ENCODE results near the gene CTLA4.

CTLA4 gene

DNA sequence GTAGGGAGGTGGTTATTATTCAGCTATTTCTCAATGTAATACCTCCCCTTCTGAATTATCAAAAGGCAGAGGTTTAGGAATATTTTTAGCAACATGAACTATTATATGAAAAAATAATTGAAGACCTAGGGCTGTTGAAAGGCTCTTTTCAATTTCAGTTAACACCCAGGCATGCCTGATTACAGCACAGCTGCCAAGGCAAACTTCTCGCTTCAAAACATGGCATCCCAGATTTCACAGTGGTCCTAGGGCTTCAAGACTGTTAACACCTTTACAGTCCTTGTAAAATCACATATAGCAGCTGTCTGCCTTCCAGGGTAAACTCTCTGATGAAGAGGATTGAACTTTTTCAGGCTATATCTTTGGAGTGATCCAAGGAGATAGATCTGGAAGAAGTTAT, 23.2 kb downstream of the CTLA4 start:
- no peak for DNase-seq (ENCODE audit: low spot score)
- FAIRE-seq, result no peak

DNA sequence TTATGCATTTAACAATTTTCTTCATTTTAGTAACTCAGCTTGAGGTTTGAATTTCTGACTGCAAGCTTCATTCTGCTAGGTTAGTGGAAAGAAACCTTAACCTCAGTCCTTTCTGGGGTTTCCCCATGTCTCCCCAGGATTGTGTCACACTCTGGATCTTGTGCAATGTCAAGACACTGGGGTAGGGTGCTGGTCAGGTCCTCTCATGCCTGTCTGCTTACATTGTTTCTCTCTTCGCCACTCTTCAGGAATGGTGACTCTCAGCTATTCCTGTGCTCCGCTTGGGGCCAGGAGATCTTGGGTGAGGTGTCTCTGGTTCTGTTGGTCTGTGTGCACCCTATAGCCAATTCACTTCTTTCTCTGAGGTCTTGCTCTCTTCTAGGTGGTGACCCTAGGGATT, 23.9 kb downstream of the CTLA4 start:
- DNase-seq (ENCODE audit: low spot score), result no peak
- no peak for FAIRE-seq

DNA sequence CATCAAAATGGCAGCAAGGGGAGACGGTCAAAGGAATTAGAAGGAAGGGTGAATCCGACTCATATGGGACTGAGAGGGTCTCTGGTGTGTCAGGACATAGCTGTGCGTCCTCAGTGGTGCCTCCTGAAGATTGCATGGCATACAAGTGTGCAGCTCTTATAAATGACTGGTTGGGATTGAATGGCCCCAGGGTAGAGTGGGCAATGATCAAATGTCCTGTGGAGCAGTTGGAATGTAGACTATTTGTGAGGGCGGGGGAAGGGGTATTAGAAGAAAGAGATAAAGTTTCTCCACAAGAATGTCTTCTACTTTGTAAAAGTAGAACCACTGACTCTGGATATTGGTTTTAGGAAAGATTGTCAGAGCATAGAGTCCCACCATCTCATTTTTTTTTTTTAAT, 24.6 kb downstream of the CTLA4 start:
- DNase-seq (ENCODE audit: low spot score) (no peak), FAIRE-seq (no peak)

DNA sequence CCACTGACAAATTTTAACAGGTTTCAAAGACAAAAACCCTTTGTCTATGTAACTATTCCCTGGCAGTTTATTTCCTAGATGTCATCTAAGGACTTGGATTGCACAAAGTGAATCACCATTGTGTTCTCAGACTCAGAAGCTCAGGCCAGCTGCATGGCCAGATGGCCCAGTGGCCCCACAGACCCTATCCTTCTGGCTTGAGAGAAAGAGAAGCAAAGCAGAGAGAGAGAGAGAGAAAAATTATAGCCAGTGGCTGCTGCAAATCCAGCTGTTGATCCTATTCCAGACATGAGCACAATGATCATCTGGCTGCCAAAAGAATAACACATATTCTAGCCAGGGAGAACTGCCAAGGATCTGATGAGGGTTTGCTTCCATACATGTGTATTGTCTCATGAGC, 25.8 kb downstream of the CTLA4 start:
- no peak for DNase-seq (ENCODE audit: low spot score)
- no peak for FAIRE-seq

DNA sequence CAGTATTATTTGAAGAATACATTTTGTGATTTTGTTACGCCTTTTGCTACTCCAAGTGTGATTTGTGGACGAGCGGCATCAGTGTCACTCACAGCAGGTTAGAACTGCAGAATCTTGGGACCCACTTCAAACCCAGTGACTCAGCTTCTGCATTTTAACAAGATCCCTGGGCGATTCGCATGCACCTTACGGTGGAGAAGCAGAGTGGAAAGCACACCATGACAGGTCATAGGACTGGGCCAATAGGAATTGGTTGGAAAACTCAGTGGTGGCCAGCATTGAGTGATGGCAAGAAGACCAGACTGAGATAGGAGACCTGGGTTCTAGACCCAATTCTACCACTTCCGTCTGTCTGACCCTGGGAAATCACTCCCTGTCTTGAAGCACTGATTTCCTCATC, 26.3 kb downstream of the CTLA4 start:
- no peak for DNase-seq (ENCODE audit: low spot score)
- no peak for FAIRE-seq

DNA sequence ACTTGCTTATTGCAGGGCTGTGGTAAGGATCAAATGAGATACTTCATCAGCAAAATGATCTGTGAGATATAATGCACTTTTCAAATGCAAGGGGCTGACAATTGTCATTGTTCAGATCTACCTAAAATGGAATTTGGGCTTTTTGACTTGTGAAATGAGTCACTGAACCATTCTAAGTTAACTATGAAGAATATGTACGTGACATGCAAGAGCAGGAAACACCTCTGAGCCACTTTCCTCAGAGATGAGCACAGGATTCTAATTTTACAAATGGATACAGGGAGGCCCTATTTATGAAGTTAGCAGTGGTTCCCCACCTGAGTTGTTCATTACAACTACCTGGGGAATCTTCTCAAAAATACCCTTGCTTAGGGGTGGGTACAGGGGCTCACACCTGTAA, 26.7 kb downstream of the CTLA4 start:
- DNase-seq (ENCODE audit: low spot score), result no peak
- no peak for FAIRE-seq

DNA sequence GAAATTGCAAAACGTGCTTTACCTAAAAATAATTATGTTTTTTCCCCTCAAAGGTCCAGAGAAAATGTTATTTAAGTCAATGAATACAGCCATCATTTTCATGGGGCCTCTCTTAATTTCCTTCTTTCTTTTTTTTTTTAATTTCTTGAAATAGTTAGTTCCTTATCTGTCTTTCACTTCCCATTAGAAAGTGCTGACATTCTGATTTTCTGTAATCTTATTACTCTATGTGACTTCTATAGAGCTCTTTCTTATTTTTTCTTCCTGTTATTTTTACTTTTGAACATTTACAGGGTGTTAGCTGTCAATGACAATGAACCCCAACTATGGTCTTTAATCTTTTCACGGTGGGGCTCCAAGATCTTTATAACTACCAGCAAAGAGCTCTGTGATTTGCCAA, 30.0 kb downstream of the CTLA4 start:
- FAIRE-seq (no peak), DNase-seq (ENCODE audit: low spot score) (no peak)

DNA sequence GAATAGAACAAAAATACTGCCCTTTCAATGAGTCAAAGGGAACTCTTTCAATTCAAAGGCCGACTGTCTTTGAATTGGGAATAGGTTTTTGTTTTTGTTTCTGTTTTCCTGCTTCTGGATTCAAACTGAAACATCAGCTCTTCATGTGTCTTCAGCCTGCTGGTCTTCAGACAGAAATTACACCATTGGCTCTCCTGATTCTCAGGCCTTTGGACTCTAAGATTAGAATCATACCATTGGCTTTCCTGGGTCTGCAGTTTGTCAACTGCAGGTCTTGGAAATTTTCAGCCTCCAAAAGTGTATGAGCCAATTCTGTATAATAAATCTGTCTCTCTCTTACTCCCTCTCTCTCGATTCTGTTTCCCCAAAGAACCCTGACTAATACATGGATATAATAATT, 31.1 kb downstream of the CTLA4 start:
- no peak for FAIRE-seq

DNA sequence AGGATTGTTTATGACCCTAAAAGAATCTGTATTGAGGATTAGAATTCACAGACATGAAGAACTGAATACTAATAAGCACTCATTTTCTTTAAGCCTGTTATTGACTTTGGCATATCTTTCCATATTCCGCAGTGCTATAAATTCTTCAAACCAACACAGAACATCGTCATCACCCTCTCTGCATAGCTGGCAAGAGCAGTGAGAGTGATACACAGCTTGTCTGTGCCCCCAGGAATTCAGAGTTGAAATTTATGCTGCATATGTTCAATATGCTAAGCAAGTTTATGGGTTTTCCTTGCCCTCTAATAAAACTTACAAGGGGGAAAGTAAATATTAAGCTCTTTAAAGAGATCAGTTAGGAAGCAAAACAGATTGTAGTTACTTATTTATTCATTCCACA, 32.7 kb downstream of the CTLA4 start:
- no peak for FAIRE-seq

More for the DNA sequence above, 31.1 kb downstream of the CTLA4 start:
- no peak for DNase-seq (ENCODE audit: low spot score)

DNA sequence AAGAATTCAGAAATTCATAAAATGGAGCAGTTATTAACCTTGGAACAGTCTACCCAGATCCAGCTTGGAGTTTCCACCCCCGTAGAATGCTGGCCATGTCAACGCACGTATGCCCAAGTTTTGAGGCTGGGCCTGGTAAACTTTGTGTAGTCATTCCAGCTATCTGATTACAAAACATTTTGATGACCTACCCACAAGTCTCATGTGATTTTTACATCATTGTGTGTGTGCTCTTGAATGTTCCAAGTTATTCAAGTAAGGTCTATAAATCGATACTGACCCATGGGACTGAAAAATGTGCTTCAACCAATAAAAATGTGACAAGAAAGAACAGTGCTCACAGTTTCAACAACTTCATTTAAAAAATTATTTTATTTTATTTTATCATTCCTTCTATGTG, 36.5 kb downstream of the CTLA4 start:
- DNase-seq (ENCODE audit: low spot score), result no peak
- FAIRE-seq, result no peak

More for the DNA sequence above, 32.7 kb downstream of the CTLA4 start:
- DNase-seq (ENCODE audit: low spot score), result no peak

DNA sequence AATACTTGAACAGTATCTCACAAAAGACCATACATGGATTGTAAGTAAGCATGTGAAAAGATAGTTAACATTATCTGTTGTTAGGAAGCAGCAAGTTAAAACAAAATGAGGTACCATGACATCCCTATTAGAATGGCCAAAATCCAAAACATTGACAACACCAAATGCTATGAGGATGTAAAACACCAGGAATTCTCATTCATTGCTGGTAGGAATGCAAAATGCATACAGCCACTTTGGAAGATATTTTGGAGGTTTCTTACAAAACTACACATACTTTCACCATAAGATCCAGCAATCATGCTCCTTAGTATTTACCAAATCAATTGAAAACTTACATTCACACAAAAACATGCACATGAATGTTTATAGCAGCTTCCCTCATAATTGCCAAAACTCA, 38.1 kb downstream of the CTLA4 start:
- DNase-seq (ENCODE audit: low spot score) (no peak), FAIRE-seq (no peak)

DNA sequence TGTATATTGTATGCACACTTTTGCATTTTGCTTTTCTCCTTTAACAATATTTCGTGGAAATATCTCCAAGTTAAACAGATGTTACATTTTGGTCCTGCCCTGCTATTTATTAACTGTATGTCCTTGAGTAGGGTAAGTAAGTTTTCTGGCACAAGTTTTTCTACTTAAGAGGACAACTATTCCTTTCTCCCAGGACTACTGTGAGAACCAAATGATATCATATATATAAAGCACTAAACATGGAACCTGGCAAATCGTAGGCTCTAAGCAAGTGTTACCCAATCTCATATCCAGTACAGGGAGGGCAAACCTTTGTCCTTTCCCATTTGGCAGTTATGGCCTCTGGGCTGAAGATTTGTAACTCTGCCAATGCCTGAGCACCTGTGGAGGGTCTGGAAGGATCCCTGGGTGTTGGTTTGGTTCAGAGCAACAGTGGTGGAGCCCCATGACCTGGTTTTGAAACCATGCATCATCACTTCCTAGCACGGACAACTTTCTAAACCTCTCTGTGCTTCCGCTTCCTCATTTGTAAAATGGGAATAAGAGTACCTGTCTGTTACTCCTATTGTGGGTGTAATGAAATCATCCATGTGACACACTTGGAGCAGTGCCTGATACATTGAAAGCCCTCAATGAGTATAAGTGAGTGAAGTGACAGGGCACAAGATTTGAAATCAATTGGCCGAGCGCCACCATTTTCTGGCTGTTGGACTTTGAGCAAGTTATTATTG, 40.7 kb downstream of the CTLA4 start:
- FAIRE-seq (no peak), DNase-seq (ENCODE audit: low spot score) (no peak)

DNA sequence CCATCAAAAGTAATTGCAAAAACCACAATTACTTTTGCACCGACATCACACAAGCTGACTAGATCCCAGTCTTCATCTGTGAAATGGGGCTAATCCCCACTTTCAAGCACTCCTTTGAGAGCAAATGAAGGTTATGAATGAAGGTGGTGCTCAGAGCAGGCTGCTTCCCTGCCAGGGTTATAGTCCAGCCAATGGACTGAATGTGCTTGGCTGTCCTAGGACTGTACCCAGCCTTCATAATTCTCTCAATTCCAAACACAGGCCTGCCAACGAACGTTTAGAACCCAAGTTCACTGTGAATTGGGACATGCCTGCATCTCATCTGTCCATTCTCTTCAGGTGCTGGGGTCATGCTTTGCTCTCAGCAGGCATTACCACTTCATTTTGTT, 41.2 kb downstream of the CTLA4 start:
- no peak for DNase-seq (ENCODE audit: low spot score)
- FAIRE-seq, result no peak

DNA sequence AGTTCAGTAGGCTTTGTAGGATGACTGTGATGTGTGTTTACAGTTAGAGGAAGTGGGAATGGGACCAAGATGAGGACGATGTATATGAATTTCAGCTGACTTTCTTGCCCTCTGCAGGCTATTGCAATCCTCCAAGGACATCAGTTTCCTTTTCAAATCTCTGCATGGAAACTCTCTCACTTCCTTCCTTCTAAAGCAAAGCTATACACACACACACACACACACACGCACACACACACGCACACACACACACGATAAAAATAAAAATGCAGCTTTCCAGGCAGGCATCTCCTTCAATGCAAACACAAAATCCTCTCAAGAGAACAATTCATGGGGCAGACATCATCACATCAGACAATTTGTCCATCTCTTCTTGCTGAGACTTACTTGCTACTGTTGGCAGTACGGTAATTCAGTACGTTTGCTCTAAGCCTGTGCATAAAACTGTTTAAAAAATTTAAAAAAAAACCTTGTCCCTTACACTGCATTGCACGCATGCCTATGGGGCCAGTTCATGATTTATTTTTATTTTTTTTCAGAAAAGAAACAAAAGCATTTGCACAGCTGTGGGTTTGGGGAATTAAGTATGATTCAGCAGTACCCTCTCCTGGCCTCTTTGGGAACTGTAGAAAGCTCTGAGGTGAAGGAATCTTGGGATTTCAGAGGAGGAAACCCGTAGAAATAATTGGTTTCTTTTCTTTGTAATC, 41.8 kb downstream of the CTLA4 start:
- FAIRE-seq, result no peak
- DNase-seq (ENCODE audit: low spot score), result peak; percentile 62

DNA sequence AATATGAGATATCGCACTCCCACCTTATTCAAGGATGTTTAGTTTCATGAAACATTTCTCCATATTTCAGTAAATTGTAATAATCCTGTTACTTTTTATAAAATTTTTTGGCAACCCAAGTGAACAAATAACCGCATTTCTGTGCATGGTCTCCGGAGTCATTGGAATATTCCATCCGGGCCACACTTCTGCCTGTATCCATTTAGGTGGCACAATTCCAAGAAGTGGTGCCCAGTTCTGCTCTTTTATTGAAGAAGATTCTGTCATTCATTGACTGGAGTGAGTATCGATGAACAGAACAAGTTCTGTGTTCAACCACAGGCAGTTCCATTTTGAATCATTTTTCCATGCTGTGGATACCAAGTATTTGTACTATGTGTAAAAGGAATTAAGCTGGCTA, 42.4 kb downstream of the CTLA4 start:
- no peak for FAIRE-seq
- peak; percentile 23 for DNase-seq (ENCODE audit: low spot score)

DNA sequence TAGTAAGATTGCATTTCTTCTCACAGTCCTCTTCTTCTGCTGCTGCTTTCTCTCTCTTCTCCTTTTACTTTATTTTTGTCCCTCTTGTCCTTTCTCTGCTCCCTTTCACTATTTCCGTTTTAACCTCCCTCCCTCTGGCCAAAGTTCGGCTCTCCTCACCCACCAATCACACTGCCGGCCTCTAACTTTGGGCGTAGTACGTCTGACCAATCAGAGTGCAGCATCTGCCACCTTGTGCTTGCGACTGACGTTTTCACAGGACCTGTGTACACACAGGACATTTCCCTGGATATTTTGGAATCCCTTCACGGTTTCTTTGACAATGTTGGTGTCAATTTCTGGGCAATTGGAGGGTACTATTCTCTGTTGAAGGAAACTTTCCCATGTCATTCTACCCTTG, 46.4 kb downstream of the CTLA4 start:
- DNase-seq (ENCODE audit: low spot score) (no peak), FAIRE-seq (no peak)

DNA sequence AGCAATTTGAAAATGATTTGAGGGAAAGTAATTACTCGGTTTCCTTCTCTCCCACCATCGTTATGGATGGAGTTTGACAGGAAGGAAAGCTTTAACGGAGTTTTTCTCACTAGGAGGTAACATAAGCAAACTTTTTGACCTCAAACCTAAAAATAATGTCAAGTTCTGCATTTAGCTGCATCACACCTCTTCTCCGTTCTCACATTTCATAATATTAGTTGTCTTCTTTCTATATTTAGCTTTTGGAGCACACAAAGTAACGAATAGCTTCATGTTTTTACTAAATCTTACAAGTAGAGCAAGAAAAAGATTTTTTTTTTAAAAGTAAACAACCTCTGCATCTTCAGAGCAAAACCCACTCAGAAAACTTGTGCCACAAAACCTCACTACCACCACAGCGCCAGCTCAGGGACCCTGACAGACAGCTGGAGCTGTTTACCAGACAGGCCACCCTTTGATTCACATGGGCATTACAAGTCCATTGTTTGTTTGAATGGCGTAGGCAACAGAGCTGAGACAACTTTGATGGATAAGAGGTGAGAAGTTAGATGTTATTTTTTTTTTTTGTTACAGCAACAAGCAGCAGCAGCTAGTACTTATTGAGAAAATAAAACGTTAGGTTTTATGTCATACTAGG, 47.1 kb downstream of the CTLA4 start:
- DNase-seq (ENCODE audit: low spot score), result no peak
- no peak for FAIRE-seq

DNA sequence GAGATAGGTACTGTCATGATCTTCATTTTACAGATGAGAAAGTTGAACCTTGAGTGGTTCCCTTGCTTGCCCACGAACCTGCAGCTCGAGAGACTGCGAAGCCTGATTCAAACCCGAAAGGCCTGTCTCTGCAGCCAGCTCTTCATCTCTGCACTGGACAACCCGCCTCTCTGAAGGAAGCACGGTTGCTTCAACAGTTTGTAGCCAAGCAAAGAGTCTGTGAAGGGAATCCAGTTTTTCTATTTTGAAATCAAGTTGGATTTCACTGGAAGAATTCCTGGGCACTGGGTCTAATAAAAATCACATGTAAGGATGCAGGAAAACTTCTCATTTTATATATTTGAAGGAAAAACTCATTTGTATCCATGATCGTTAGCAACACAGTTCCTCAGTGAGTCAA, 47.7 kb downstream of the CTLA4 start:
- no peak for FAIRE-seq
- no peak for DNase-seq (ENCODE audit: low spot score)

DNA sequence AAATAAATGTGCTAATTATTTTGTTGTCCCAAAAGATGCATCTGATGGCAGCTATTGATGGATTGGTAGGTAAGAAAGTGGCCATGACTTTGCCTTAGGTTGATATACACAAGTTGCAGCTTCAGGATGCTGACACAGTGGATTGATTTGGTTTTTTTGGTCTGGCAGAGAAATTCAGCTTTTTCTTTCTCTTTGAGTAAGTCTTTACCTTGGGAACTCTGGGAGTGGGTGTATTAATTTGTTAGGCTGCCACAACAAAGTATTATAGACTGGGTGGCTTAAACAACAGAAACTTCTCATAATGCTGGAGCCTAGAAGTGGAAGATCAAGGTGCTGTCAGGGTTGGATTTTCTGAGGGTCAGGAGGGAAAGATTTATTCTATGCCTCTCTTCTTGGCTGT, 49.2 kb downstream of the CTLA4 start:
- no peak for DNase-seq (ENCODE audit: low spot score)
- no peak for FAIRE-seq

DNA sequence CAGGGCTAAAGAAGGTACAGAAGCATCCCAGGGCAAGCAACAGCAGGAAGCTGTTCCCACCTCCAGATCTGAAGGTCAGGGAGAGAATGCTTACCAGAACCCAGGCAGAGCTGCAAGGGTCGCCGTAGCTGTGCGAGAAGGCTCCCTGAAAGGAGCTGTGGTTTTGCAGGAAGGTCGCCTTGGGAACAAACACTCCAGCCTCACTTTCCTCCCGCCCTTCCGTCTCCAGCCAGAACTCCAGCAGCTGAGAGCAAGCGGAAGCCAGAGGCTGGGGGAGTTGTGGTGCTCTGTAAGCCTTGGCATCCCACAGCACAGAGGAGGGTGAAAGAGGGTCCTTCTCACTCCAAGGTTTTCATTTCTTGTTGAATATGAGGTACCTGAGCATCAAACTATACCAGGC, 50.7 kb downstream of the CTLA4 start:
- FAIRE-seq (no peak), DNase-seq (ENCODE audit: low spot score) (no peak)

DNA sequence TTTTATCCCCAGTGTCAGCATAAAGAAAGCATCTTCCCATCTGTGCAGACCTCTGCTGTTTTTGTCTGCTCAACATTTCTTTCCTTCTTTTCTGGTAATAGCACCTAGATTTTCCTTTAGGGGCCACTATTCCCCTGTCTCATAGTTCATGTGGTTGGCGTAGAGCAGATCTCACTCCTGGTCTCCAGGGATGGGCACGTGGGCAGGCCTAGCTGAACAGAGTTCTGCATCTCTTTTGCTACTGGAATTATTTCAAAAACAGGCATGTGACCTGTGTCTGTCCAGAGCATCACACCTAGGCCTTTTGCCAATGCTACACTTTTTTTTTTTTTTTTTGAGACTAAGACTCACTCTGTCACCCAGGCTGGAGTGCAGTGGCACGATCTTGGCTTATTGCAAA, 51.3 kb downstream of the CTLA4 start:
- no peak for FAIRE-seq
- DNase-seq (ENCODE audit: low spot score), result no peak
